ENCODE results near the gene HOXA3. TPM values are rescaled to one million over a fixed set of nuclear protein-coding genes. Genes with fewer than 3 reads are reported as not detected.
A peak's percentile ranks its signal among the peaks of the same experiment; 100 is the strongest.

HOXA3 gene
- total RNA-seq, 2 donors from 2014 or later, result 13.3 to 14.1 TPM

- Histone ChIP-seq H3K27ac (peak overlapping the region; percentile 75), H3K9me3 (no peaks in the 10 kb centered on the region), H3K4me1 (no peaks in the 10 kb centered on the region), H3K27me3 (peaks cover 4% of the 10 kb centered on the region), H3K9ac (ENCODE audit: low read depth in 2 of 2, low read length in 2 of 2) (peak overlapping the region; percentile 70 to 95), H3K36me3 (no peaks in the 10 kb centered on the region), H3K4me3 (peak overlapping the region; percentile 68)
- TF ChIP-seq CTCF (IDR thresholded peaks at IDR 0.05), result no peak
- intact Hi-C loops (cut with DNase I), result loop anchor here (10.0 kb wide), 2 partner anchors 546 to 896 kb away; partner anchors contain the start of gene TAX1BP1
- peak; percentile 39 for DNase-seq
Measured at GRCh38 chr7:27198871-27199801, 46.8 kb upstream of the HOXA3 start.

- peak overlapping the region; percentile 49 to 95 for H3K9ac ChIP-seq (ENCODE audit: low read depth in 2 of 2, low read length in 2 of 2)
- peak overlapping the region; percentile 68 for H3K4me3 ChIP-seq
- H3K27ac ChIP-seq, result peak overlapping the region; percentile 75
- no peaks in the 10 kb centered on the region for H3K36me3 ChIP-seq
- no peaks in the 10 kb centered on the region for H3K9me3 ChIP-seq
- H3K27me3 ChIP-seq, result peaks cover 4% of the 10 kb centered on the region
- peak; percentile 38 for DNase-seq
- no peaks in the 10 kb centered on the region for H3K4me1 ChIP-seq
- no peak for TF ChIP-seq CTCF (IDR thresholded peaks at IDR 0.05)
- intact Hi-C loops (cut with DNase I), result loop anchor here (10.0 kb wide), 2 partner anchors 547 to 897 kb away; partner anchors contain the start of gene TAX1BP1
Measured at GRCh38 chr7:27198138-27198841, 45.9 kb upstream of the HOXA3 start.

GRCh38 chr7:27197137-27198042, 45.0 kb upstream of the HOXA3 start:
- H3K27ac ChIP-seq, result peak overlapping the region; percentile 75
- H3K9me3 ChIP-seq, result no peaks in the 10 kb centered on the region
- H3K4me1 ChIP-seq, result no peaks in the 10 kb centered on the region
- no peak for TF ChIP-seq CTCF (IDR thresholded peaks at IDR 0.05)
- intact Hi-C loops (cut with DNase I), result loop anchor here (10.0 kb wide), 2 partner anchors 547 to 897 kb away; partner anchors contain the start of gene TAX1BP1
- H3K27me3 ChIP-seq, result peaks cover 4% of the 10 kb centered on the region
- no peak for DNase-seq
- peak overlapping the region; percentile 68 for H3K4me3 ChIP-seq
- peak overlapping the region; percentile 49 to 95 for H3K9ac ChIP-seq (ENCODE audit: low read depth in 2 of 2, low read length in 2 of 2)
- H3K36me3 ChIP-seq, result no peaks in the 10 kb centered on the region

- H3K9ac ChIP-seq (ENCODE audit: low read depth in 2 of 2, low read length in 2 of 2), result peak overlapping the region in 1 of 2 donors; percentile 59
- peak; percentile 66 for TF ChIP-seq CTCF (IDR thresholded peaks at IDR 0.05)
- peak overlapping the region; percentile 68 for H3K4me3 ChIP-seq
- DNase-seq, result peak; percentile 97
- intact Hi-C loops (cut with DNase I), result loop anchor here (10.0 kb wide), 2 partner anchors 548 to 898 kb away; partner anchors contain the start of gene TAX1BP1
- no peaks in the 10 kb centered on the region for H3K36me3 ChIP-seq
- no peaks in the 10 kb centered on the region for H3K4me1 ChIP-seq
- no peaks in the 10 kb centered on the region for H3K9me3 ChIP-seq
- peaks cover 4% of the 10 kb centered on the region for H3K27me3 ChIP-seq
- H3K27ac ChIP-seq, result peak overlapping the region; percentile 0
Measured at GRCh38 chr7:27196287-27196767, 43.9 kb upstream of the HOXA3 start.

Measured in colonic mucosa (tissue), 4 donors.